Measurements from ENCODE around the gene OVOL1. TPM values are rescaled to one million over a fixed set of nuclear protein-coding genes. Genes with fewer than 3 reads are reported as not detected.

The OVOL1 gene
- total RNA-seq, 1 donor from 2014 or later, result 12.5 TPM

DNA sequence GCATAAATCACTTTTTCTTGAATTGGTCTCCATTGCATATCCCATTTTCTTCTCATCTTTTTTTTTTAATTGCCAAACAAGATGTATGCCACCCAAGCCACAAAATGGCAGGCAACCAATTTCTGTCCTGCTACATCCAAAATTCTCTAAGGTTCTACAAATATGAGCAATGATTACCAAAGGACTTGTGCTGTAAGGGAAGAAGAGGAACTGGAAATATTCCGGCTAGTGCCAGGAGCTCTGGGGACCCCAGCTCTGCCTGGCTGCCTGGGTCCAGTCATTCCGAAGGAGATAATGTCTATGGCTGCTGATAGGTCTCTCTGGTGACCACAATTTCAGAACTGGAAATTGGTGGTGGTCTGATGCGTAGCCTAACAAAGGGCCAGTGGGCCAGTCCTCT is 29.8 kb downstream of the OVOL1 start:
- TF ChIP-seq, protein P1, sequence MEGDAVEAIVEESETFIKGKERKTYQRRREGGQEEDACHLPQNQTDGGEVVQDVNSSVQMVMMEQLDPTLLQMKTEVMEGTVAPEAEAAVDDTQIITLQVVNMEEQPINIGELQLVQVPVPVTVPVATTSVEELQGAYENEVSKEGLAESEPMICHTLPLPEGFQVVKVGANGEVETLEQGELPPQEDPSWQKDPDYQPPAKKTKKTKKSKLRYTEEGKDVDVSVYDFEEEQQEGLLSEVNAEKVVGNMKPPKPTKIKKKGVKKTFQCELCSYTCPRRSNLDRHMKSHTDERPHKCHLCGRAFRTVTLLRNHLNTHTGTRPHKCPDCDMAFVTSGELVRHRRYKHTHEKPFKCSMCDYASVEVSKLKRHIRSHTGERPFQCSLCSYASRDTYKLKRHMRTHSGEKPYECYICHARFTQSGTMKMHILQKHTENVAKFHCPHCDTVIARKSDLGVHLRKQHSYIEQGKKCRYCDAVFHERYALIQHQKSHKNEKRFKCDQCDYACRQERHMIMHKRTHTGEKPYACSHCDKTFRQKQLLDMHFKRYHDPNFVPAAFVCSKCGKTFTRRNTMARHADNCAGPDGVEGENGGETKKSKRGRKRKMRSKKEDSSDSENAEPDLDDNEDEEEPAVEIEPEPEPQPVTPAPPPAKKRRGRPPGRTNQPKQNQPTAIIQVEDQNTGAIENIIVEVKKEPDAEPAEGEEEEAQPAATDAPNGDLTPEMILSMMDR (conservative IDR thresholded peaks at IDR 0.05; ENCODE audit: low read depth, low read length), result no peak
- DNase-seq (ENCODE audit: low read depth), result no peak
- H3K4me3 ChIP-seq (ENCODE audit: low read depth, low read length), result no peak overlapping the region

DNA sequence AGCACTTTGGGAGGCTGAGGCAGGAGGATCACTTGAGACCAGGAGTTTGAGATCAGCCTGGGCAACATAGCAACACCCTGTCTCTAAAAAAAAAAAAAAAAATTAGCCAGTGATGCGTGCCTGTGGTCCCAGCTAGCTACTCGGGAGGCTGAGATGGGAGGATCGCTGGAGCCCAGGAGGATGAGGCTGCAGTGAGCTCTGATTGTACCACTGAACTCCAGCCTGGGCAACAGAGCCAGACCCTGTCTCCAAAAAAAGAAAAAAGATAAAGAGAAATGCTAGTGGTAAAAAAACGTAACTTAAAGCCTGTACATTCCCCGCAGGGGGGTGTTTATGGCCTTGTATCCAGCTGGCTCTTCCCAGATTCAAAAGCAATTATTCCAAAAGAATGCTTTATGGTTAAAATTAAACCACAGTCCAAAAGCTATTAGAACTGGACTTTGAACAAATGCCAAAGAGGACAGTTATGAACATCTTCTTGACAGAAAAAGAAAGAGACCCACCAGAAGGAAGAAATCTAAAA is 30.5 kb downstream of the OVOL1 start:
- no peak for DNase-seq (ENCODE audit: low read depth)
- H3K4me3 ChIP-seq (ENCODE audit: low read depth, low read length), result peak overlapping the region; percentile 64
- TF ChIP-seq, protein P1 (conservative IDR thresholded peaks at IDR 0.05; ENCODE audit: low read depth, low read length), result no peak

DNA sequence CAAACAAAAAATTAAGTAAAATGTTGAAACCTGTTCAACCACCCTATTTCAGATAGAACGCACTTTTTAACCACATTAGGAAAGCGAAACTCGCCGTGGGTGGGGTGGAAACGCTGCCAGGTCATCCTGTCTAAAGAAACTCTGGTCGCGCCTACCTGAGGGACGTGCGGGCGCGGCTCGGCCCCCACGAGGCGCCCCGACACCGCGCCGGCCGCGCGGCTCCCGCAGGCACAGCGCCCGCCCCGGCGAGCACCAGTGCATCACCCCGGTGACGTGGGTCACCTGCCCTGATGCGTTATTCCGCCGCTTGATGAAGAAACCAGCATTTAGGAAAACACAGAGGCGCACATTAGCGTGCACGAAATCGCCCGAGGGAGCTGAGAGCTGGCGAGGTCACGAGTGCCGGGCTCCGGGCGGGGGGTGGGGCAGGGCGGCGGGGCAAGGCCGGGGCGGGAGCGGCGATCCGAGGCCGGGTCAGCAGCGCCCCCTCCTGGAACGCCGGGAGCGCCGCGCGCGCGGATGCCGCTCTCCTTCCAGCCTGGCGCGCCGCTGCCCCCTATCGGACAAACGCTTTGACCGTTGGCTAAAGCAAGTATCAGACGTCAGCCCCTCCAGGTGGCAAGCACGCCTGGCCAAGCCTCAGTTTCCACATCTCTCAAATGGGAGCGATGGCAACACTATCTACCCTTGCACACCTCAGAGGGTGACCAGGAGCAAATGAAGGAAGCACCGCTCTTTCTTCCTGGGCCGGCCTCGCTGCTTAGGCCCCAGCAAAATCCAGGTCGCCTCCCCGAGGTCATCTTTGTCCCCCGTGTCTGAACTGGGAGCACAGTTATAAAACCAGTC is 31.2 kb downstream of the OVOL1 start:
- peak overlapping the region; percentile 64 for H3K4me3 ChIP-seq (ENCODE audit: low read depth, low read length)
- DNase-seq (ENCODE audit: low read depth), result no peak
- TF ChIP-seq, protein P1 (conservative IDR thresholded peaks at IDR 0.05; ENCODE audit: low read depth, low read length), result peak; percentile 91

DNA sequence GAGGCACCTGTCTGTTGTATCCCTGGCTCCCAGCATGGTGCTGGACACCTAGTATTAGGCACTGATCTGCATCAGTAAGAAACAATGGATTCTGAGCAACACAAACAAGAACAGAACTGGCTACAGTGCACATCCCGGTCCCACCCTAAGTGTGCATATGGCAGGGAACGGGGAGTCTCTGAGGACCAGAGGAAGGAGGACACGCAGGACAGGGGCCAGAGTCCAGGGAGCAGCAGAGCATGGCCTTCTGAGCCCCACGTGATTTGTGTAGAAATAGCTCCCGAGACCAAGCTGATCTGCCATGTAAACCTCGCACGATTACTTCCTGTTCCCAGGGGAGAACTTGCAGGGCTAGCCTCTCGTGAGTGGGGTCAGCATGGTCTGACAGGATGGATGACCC is 34.2 kb downstream of the OVOL1 start:
- DNase-seq (ENCODE audit: low read depth), result no peak
- TF ChIP-seq, protein P1 (conservative IDR thresholded peaks at IDR 0.05; ENCODE audit: low read depth, low read length), result no peak

DNA sequence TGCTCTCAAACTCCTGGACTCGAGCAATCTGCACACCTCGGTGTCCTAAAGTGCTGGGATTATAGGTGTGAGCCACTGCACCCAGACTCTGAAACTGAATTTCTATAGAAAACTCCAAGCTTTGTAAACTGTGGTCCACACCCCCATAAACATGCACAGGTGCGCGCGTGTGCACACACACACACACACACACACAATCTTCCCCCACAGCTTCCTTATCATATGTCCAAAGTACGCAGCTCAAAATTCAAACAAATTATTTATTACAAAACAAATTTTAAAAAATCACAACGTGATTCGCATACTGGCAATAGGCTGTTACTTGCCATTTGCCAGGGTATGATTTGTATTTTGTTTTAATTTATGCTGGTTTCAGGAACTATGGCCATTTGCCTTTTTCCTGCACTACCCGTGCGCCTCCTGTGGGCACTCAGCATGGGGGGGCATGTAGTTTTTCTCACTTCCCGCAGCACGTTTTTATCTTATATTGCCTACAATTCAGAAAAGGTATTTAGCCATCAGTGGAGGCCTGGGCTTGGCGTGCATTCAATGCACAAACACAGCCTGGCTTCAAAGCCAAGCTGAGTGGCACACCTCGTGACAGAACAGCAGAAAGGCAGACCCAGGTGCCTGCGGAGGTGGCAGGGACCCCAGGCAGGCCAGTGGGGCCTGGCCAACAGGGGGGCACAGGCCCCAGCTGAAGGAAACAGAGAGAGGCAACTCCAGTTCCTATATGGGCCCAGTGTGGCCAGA is 36.1 kb downstream of the OVOL1 start:
- H3K4me3 ChIP-seq (ENCODE audit: low read depth, low read length), result no peak overlapping the region
- TF ChIP-seq, protein P1 (conservative IDR thresholded peaks at IDR 0.05; ENCODE audit: low read depth, low read length), result no peak
- DNase-seq (ENCODE audit: low read depth), result no peak

More for the DNA sequence above, 34.2 kb downstream of the OVOL1 start:
- H3K4me3 ChIP-seq (ENCODE audit: low read depth, low read length), result no peak overlapping the region

DNA sequence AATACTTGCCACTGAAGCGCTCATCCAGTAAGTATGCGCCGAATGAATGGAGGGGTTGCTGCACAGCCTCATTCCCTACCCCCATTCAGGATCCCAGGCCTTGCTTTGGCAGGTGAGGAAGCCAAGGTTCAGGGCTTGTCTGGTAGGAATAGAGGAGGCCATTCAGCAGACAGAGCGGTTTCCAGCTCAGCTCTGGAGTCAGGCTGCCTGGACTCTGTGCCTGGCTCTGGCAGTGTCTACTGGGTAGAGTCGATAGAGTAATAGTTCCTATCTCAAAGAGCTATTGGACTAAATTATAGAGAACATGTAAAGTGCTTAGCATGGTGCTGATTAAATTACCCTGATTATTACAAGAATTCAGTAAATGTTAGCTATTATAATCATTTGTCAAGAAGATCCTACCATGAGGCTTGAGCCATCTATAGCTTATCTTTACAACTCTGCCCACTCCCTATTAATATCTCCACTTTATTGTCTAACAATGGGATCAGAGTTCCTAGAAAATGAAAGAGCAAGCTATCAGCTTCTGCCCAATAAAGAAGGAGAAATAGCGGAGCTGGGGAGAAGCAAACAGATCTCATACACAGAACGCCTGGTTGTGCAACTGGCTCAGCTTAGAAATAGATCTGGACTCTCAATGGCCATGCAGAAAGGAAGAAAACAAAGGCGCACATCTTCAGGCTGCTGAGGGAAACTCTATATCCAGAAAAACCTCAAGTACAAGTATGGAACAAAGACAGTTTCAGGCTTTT is 40.3 kb downstream of the OVOL1 start:
- TF ChIP-seq, protein P1 (conservative IDR thresholded peaks at IDR 0.05; ENCODE audit: low read depth, low read length), result no peak
- DNase-seq (ENCODE audit: low read depth), result no peak
- no peak overlapping the region for H3K4me3 ChIP-seq (ENCODE audit: low read depth, low read length)
